Measurements from ENCODE around the gene THSD8.

DNA sequence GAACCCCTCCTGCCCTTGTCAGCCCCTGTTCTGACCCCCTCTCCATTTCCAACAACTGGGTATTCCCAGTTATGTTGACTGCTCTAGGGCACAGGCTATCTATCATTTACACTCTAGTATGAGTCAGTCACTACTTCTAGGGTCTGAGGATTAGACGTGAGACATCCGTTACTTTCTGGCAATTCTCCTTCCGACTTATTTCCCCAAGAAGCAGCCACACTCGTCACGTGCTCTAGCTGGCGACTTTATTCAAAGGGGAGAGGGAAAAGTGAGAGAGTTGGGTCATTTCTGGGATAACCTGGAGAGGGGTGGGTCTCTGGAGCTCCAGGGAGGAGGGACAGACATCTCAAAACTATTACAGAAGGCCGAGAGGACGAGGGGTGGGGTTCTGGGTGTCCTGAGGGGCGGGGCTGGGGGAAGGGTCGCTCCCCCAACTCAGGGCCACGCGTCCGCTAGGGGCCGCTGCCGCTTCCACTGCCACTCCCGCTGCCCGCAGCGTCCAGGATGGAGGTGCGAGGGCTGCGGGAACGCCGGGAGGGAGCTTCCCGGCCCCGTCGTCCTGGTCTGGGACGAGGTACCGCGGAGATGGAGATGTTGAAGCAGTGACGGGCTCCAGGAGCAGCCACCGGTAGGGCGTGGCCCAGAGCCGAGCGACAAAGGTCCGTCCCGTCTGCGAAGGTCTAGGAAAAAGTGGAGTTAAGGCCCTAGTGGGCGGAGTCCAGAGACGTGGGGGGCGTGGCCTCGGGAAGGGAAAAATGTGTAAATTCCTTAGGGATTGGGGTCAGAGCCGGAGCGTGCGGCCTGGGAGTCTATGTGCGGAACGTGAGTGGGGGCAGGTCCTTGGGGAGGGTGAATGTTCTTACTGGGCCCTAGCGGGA, 23.6 kb downstream of the THSD8 start:
- TF ChIP-seq, protein P1, sequence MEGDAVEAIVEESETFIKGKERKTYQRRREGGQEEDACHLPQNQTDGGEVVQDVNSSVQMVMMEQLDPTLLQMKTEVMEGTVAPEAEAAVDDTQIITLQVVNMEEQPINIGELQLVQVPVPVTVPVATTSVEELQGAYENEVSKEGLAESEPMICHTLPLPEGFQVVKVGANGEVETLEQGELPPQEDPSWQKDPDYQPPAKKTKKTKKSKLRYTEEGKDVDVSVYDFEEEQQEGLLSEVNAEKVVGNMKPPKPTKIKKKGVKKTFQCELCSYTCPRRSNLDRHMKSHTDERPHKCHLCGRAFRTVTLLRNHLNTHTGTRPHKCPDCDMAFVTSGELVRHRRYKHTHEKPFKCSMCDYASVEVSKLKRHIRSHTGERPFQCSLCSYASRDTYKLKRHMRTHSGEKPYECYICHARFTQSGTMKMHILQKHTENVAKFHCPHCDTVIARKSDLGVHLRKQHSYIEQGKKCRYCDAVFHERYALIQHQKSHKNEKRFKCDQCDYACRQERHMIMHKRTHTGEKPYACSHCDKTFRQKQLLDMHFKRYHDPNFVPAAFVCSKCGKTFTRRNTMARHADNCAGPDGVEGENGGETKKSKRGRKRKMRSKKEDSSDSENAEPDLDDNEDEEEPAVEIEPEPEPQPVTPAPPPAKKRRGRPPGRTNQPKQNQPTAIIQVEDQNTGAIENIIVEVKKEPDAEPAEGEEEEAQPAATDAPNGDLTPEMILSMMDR (IDR thresholded peaks at IDR 0.05; ENCODE audit: poor library complexity), result peak; percentile 51
- TF ChIP-seq EZH2 (IDR thresholded peaks at IDR 0.05; ENCODE audit: borderline replicate concordance) (no peak), EZH2phosphoT487 (IDR thresholded peaks at IDR 0.05; ENCODE audit: low read depth, severe bottlenecking, unreplicated experiment) (no peak)
